ENCODE results near the gene KCNK5. TPM values are rescaled to one million over a fixed set of nuclear protein-coding genes. Genes with fewer than 3 reads are reported as not detected.

KCNK5 gene
- total and polyA plus RNA-seq, 5 donors from 2014 or later, result 0.13 to 0.86 (median 0.53) TPM; not detected in 1

DNA sequence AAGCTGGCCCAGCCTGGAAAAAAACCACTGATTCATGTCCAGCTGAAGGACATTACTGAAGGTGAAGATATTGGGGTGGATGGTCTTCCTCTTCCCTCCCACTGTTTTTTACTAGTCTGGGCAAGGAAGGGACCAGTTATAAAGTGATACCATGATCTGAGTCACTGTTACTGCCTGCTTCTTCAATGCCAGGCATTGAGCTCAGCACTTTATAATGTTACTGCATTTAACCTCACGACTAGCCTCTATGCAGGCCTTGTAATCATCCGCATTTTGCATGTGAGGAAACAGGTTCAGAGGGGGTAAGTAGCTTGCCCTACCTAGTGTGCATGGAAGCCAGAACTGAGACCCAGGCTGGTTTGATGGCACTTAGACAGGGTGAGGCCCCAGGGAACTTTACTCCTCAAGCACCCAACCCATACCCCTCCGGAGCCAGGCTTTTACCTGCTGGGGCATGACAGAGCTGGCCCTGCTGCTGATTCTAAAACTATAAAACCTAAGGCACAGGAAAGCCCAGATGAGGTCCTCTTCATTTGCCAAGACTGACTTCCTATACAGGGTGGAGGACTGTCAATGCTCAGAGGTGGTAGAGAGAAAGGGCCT, 11.0 kb upstream of the KCNK5 start:
- Mint-ChIP-seq H3K27ac (no peak overlapping the region), H3K4me1 (no peaks in the 10 kb centered on the region), H3K36me3 (no peaks in the 10 kb centered on the region), H3K27me3 (peaks cover 10% of the 10 kb centered on the region), H3K4me3 (no peak overlapping the region), H3K9me3 (peaks cover 0 to 3% (median 0%) of the 10 kb centered on the region in 7 donors)
- DNase-seq, result no peak
- Histone ChIP-seq H3K4me1 (ENCODE audit: control insufficient read depth, insufficient read depth, low read length, poor library complexity, severe bottlenecking) (no peaks in the 10 kb centered on the region), H3K27me3 (ENCODE audit: control insufficient read depth, insufficient read depth, low read length) (no peaks in the 10 kb centered on the region), H3K36me3 (ENCODE audit: control insufficient read depth, insufficient read depth, low read length) (no peaks in the 10 kb centered on the region), H3K4me3 (ENCODE audit: low read depth, low read length) (no peak overlapping the region), H3K27ac (ENCODE audit: insufficient read depth, low read length, poor library complexity, severe bottlenecking) (no peak overlapping the region), H3K9me3 (ENCODE audit: control insufficient read depth in 2 of 2, low read length in 2 of 2) (no peaks in the 10 kb centered on the region)
- no peak for ATAC-seq (ENCODE audit: low read depth in 2 of 2)

DNA sequence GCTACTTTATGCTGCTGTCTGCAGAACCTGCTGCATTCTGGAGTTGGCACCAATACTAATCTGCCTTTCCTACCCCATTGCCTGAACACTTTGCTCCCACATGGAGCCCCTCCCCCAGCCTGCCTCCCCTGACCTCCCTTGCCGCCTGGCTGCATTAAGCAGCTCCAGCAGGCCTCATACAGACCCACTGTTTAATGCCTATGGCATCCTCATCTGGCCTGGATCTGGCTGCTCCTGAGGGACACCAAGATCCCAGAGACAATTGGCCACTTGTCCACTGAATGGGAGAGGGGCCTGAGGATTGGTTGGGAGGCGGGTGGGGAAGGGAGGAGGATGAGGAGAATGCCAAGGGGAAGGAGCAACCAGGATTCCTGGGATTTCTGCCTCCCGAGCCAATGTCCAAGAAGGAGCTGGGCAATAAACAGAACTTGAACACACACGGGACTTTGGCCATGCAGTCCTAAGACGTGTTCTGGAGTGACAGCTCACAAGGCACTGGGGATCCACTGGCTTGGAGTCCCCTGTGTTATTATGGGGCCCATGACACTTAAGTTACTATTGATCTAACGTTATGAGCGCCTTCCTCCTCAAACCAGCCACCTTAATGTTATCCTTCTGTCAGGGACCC, 10.4 kb upstream of the KCNK5 start:
- ATAC-seq (ENCODE audit: low read depth in 2 of 2), result no peak
- no peaks in the 10 kb centered on the region for H3K4me1 ChIP-seq (ENCODE audit: control insufficient read depth, insufficient read depth, low read length, poor library complexity, severe bottlenecking)
- no peak for DNase-seq
- H3K4me1 Mint-ChIP-seq, result no peaks in the 10 kb centered on the region
- no peak overlapping the region for H3K27ac Mint-ChIP-seq
- H3K4me3 Mint-ChIP-seq, result no peak overlapping the region
- H3K36me3 Mint-ChIP-seq, result no peaks in the 10 kb centered on the region
- H3K9me3 ChIP-seq (ENCODE audit: control insufficient read depth in 2 of 2, low read length in 2 of 2), result no peaks in the 10 kb centered on the region
- H3K9me3 Mint-ChIP-seq, result peaks cover 0 to 3% (median 0%) of the 10 kb centered on the region in 7 donors
- no peaks in the 10 kb centered on the region for H3K36me3 ChIP-seq (ENCODE audit: control insufficient read depth, insufficient read depth, low read length)
- H3K27me3 Mint-ChIP-seq, result peaks cover 10% of the 10 kb centered on the region
- no peak overlapping the region for H3K4me3 ChIP-seq (ENCODE audit: low read depth, low read length)
- H3K27ac ChIP-seq (ENCODE audit: insufficient read depth, low read length, poor library complexity, severe bottlenecking), result no peak overlapping the region
- H3K27me3 ChIP-seq (ENCODE audit: control insufficient read depth, insufficient read depth, low read length), result no peaks in the 10 kb centered on the region

DNA sequence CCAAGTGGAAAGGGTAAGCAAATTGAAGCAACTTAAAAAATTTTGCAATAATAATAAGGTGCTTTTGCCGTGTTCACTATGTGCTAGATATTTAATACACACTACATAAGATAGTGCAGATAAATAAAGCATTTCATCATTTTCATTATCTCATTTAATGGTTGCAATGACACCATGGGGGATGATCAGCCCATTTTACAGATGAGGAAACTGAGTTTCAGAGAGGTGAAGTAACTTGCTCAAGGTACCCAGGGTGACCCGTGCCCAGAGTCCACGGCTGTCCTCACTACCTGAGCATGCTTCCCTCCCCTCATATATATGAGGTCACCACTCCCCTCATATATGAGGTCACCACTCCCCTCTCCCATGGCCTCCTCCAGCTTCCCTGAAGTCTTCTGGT, 7.5 kb upstream of the KCNK5 start:
- H3K4me3 Mint-ChIP-seq, result no peak overlapping the region
- Histone ChIP-seq H3K27ac (ENCODE audit: insufficient read depth, low read length, poor library complexity, severe bottlenecking) (no peak overlapping the region), H3K9me3 (ENCODE audit: control insufficient read depth in 2 of 2, low read length in 2 of 2) (no peaks in the 10 kb centered on the region), H3K4me1 (ENCODE audit: control insufficient read depth, insufficient read depth, low read length, poor library complexity, severe bottlenecking) (no peaks in the 10 kb centered on the region), H3K36me3 (ENCODE audit: control insufficient read depth, insufficient read depth, low read length) (no peaks in the 10 kb centered on the region), H3K27me3 (ENCODE audit: control insufficient read depth, insufficient read depth, low read length) (no peaks in the 10 kb centered on the region), H3K4me3 (ENCODE audit: low read depth, low read length) (no peak overlapping the region)
- H3K27me3 Mint-ChIP-seq, result peaks cover 19% of the 10 kb centered on the region
- H3K27ac Mint-ChIP-seq, result no peak overlapping the region
- DNase-seq (no peak), ATAC-seq (ENCODE audit: low read depth in 2 of 2) (no peak)
- H3K4me1 Mint-ChIP-seq, result no peaks in the 10 kb centered on the region
- peaks cover 0 to 1% (median 0%) of the 10 kb centered on the region in 7 donors for H3K9me3 Mint-ChIP-seq
- H3K36me3 Mint-ChIP-seq, result no peaks in the 10 kb centered on the region

DNA sequence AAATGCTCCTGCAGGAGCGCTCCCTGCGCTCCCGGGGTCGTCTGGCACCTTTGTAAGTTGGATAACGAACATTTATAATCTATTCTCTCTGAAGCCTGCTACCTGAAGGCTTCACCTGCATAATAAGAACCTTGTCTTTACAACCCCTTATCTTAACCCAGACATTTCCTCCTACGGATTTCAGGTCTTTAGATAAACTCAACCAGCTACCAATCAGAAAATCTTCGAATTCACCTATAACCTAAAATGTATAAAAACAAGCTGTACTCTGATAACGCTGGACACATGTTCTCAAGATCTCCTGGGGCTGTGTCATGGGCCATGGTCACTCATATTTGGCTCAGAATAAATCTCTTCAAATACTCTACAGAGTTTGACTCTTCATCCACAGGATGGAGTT, 4.1 kb upstream of the KCNK5 start:
- Mint-ChIP-seq H3K4me1 (peaks cover 0 to 8% (median 0%) of the 10 kb centered on the region in 4 donors), H3K9me3 (peaks cover 0 to 2% (median 0%) of the 10 kb centered on the region in 7 donors), H3K4me3 (no peak overlapping the region)

DNA sequence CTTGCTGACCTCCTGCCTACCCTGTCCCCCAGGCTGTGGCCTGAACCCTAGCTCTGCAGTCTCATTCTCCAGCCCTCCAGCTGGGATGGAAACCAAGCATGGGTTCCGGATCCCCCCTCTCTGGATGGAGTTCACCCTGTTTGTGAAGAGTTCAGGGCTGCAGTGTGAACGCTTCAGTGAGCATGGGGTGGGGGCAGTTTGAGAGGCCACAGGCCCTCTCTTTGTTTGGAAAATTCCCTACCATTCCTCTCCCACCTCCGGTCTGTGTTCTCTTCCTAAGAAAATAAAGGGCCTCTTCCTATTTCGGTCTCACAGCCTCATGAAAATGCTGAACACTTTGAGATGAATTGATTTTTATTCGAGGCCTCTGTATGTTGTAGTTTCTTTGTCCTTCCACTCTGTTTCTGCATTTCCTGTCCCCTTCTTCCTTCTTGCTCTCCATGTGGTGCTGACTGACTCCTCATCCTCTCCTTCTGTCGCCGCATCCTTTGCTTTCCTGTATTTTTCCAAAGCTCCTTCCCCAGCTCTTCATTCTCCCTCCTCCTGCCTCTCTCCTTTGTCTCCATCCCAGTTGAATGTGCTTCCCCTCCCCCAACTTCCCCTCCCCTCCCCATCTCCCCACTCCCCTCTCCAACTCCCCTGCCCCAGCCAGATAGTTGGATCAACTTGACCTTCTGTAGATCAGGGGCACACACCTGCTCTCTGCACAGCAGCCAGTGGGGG, 2.4 kb upstream of the KCNK5 start:
- DNase-seq, result no peak
- peaks cover 0 to 23% (median 4%) of the 10 kb centered on the region in 4 donors for H3K4me1 Mint-ChIP-seq
- no peaks in the 10 kb centered on the region for H3K36me3 Mint-ChIP-seq
- H3K27me3 Mint-ChIP-seq, result peaks cover 36% of the 10 kb centered on the region
- Histone ChIP-seq H3K36me3 (ENCODE audit: control insufficient read depth, insufficient read depth, low read length) (no peaks in the 10 kb centered on the region), H3K4me3 (ENCODE audit: low read depth, low read length) (no peak overlapping the region), H3K27ac (ENCODE audit: insufficient read depth, low read length, poor library complexity, severe bottlenecking) (no peak overlapping the region), H3K9me3 (ENCODE audit: control insufficient read depth in 2 of 2, low read length in 2 of 2) (no peaks in the 10 kb centered on the region), H3K27me3 (ENCODE audit: control insufficient read depth, insufficient read depth, low read length) (peaks cover 2% of the 10 kb centered on the region), H3K4me1 (ENCODE audit: control insufficient read depth, insufficient read depth, low read length, poor library complexity, severe bottlenecking) (peaks cover 25% of the 10 kb centered on the region)
- H3K27ac Mint-ChIP-seq, result peak overlapping the region in 1 of 3 donors; percentile 69
- peaks cover 0 to 2% (median 0%) of the 10 kb centered on the region in 7 donors for H3K9me3 Mint-ChIP-seq
- H3K4me3 Mint-ChIP-seq, result peak overlapping the region in 1 of 4 donors; percentile 12
- ATAC-seq (ENCODE audit: low read depth in 2 of 2), result no peak

More for the DNA sequence above, 4.1 kb upstream of the KCNK5 start:
- H3K27ac Mint-ChIP-seq, result no peak overlapping the region
- Histone ChIP-seq H3K9me3 (ENCODE audit: control insufficient read depth in 2 of 2, low read length in 2 of 2) (no peaks in the 10 kb centered on the region), H3K36me3 (ENCODE audit: control insufficient read depth, insufficient read depth, low read length) (no peaks in the 10 kb centered on the region), H3K4me3 (ENCODE audit: low read depth, low read length) (no peak overlapping the region), H3K4me1 (ENCODE audit: control insufficient read depth, insufficient read depth, low read length, poor library complexity, severe bottlenecking) (peaks cover 16% of the 10 kb centered on the region), H3K27ac (ENCODE audit: insufficient read depth, low read length, poor library complexity, severe bottlenecking) (no peak overlapping the region), H3K27me3 (ENCODE audit: control insufficient read depth, insufficient read depth, low read length) (no peaks in the 10 kb centered on the region)
- ATAC-seq (ENCODE audit: low read depth in 2 of 2) (no peak), DNase-seq (no peak)
- H3K27me3 Mint-ChIP-seq, result peaks cover 36% of the 10 kb centered on the region
- no peaks in the 10 kb centered on the region for H3K36me3 Mint-ChIP-seq

DNA sequence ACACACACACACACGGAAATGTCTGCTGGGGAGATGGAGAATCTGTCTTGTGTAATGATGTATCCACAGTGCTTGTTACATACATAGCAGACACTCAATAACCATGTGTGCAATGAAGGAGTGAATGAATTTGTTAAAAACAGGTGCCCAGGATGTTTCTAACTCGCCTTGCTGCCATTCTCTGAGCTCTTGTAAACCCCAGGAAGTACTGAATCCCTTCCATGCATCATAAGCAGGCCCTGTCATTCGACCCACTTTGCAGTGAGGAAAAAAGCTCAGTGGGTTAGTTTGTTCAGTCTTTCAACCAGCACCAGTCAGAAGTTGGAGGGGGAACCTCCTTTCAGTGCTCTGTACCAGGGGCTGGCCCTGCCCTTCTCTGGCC, 1.4 kb upstream of the KCNK5 start:
- H3K4me3 ChIP-seq (ENCODE audit: low read depth, low read length), result no peak overlapping the region
- Mint-ChIP-seq H3K9me3 (peaks cover 0 to 2% (median 0%) of the 10 kb centered on the region in 7 donors), H3K27me3 (peaks cover 46% of the 10 kb centered on the region), H3K36me3 (no peaks in the 10 kb centered on the region), H3K4me3 (peak overlapping the region in 1 of 4 donors; percentile 68), H3K27ac (no peak overlapping the region), H3K4me1 (peaks cover 0 to 34% (median 9%) of the 10 kb centered on the region in 4 donors)
- no peaks in the 10 kb centered on the region for H3K36me3 ChIP-seq (ENCODE audit: control insufficient read depth, insufficient read depth, low read length)
- no peaks in the 10 kb centered on the region for H3K9me3 ChIP-seq (ENCODE audit: control insufficient read depth in 2 of 2, low read length in 2 of 2)
- DNase-seq, result no peak
- peaks cover 2% of the 10 kb centered on the region for H3K27me3 ChIP-seq (ENCODE audit: control insufficient read depth, insufficient read depth, low read length)
- no peak overlapping the region for H3K27ac ChIP-seq (ENCODE audit: insufficient read depth, low read length, poor library complexity, severe bottlenecking)
- no peak for ATAC-seq (ENCODE audit: low read depth in 2 of 2)
- peaks cover 34% of the 10 kb centered on the region for H3K4me1 ChIP-seq (ENCODE audit: control insufficient read depth, insufficient read depth, low read length, poor library complexity, severe bottlenecking)

DNA sequence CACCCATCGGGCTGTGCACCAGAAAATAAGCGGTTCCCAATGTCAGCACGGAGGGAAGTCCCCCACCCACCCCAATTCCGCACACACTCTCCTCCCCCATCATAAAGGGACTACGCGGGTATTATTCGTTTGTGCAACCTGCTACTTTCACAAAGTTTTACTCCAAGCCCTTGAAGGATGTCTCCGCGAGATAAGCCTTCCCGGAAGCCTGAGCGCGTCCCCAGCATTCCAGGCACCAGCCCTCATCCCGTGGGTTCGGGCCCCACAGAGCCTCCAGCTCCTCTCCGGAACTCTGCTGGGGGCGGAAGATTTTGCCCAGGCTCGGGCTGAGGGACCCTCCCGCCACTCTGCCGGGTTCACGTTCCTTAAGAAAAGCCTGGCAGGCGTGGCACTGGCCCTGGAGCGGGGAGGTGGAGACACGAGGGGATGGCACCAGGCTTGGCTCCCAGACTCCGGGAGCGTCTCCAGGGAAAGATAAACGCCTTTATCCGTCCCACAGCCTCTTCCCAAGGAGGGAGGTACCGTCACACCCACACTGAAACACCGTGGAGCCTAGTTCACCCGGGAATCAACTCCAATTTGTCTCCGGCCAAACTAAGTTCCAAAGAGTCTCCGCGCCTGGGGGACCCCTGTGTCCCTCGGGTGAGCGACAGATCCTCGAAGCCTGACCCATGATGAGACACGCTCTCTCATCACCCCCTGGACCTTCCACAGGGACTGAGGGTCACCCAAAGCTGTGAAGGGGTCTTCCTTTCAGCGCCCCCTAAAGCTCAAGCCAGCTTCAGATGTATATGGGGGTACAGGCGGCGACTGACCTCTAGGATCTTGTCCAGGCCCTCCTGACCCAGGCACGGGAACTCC, 934 bp downstream of the KCNK5 start:
- ATAC-seq (ENCODE audit: low read depth in 2 of 2), result no peak
- no peak for DNase-seq
- H3K27ac ChIP-seq (ENCODE audit: insufficient read depth, low read length, poor library complexity, severe bottlenecking), result no peak overlapping the region
- H3K27me3 ChIP-seq (ENCODE audit: control insufficient read depth, insufficient read depth, low read length), result peaks cover 2% of the 10 kb centered on the region
- Mint-ChIP-seq H3K4me1 (peaks cover 0 to 45% (median 11%) of the 10 kb centered on the region in 4 donors), H3K27me3 (peaks cover 44% of the 10 kb centered on the region), H3K9me3 (peaks cover 0 to 2% (median 0%) of the 10 kb centered on the region in 7 donors), H3K27ac (peak overlapping the region in 1 of 3 donors; percentile 12), H3K4me3 (peak overlapping the region; percentile 73 to 90 (median 80)), H3K36me3 (no peaks in the 10 kb centered on the region)
- no peaks in the 10 kb centered on the region for H3K36me3 ChIP-seq (ENCODE audit: control insufficient read depth, insufficient read depth, low read length)
- H3K4me3 ChIP-seq (ENCODE audit: low read depth, low read length), result peak overlapping the region; percentile 57
- no peaks in the 10 kb centered on the region for H3K9me3 ChIP-seq (ENCODE audit: control insufficient read depth in 2 of 2, low read length in 2 of 2)
- peaks cover 34% of the 10 kb centered on the region for H3K4me1 ChIP-seq (ENCODE audit: control insufficient read depth, insufficient read depth, low read length, poor library complexity, severe bottlenecking)

Data from CD4-positive, CD25-positive, alpha-beta regulatory T cell (primary cell).